Suprapubic skin (tissue), 3 donors: ENCODE measurements around the gene RAPGEF4.

ENCODE experiments used
- CTCF ChIP-seq, 2 donors: fragments of 200-600 bp in 1 of 2; fragments of 450-650 bp in 1 of 2; sonication (generic) in 1 of 2; IDR thresholded peaks; one replicate each; pipeline ENCODE4 v1.5.1; 2016 to 2019; ENCODE audit warnings: antibody characterized with exemption in 2 of 2, mild to moderate bottlenecking in 1 of 2, moderate library complexity in 1 of 2
- POLR2AphosphoS5 ChIP-seq, 3 donors: sonication (generic); formaldehyde crosslinking; IDR thresholded peaks; one replicate each; pipeline ENCODE4 v1.6.1; 2017; ENCODE audit warnings: antibody characterized with exemption in 3 of 3

GRCh38 chr2:172792711-172793110, 57.1 kb downstream of the RAPGEF4 start:
- TF ChIP-seq POLR2AphosphoS5 (IDR thresholded peaks at IDR 0.05) (no peak), CTCF (IDR thresholded peaks at IDR 0.05) (no peak)
